ENCODE measurements around the gene GEN1. TPM values are rescaled to one million over a fixed set of nuclear protein-coding genes. Genes with fewer than 3 reads are reported as not detected.

The GEN1 gene
- total and polyA plus RNA-seq, 2 of the 13 experiments (the other 11 are each of a cell fraction or from before 2014, with no cell fraction given): 9.9 to 27.1 TPM

GRCh38 chr2:17753803-17754663, at the start of gene GEN1, which contains the start of gene SMC6 (continued):
- peak; percentile 20 for TF ChIP-seq AGO1 (IDR thresholded peaks at IDR 0.05; ENCODE audit: low read depth, low read length, poor library complexity, severe bottlenecking)
- TF ChIP-seq, protein P1, sequence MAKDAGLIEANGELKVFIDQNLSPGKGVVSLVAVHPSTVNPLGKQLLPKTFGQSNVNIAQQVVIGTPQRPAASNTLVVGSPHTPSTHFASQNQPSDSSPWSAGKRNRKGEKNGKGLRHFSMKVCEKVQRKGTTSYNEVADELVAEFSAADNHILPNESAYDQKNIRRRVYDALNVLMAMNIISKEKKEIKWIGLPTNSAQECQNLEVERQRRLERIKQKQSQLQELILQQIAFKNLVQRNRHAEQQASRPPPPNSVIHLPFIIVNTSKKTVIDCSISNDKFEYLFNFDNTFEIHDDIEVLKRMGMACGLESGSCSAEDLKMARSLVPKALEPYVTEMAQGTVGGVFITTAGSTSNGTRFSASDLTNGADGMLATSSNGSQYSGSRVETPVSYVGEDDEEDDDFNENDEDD (CRISPR knock-in tag; IDR thresholded peaks at IDR 0.05; ENCODE audit: borderline replicate concordance): peak; percentile 98
- peak; percentile 82 for TF ChIP-seq RBFOX2 (IDR thresholded peaks at IDR 0.05; ENCODE audit: low read depth, low read length)
- TF ChIP-seq TARDBP (CRISPR knock-in tag; IDR thresholded peaks at IDR 0.05): no peak
- no peak; the same call in 1 of the 2 replicates for TF ChIP-seq ARNT2 (CRISPR knock-in tag; IDR thresholded peaks at IDR 0.05; ENCODE audit: low read depth)
- peak; percentile 90 for TF ChIP-seq ELF1 (CRISPR knock-in tag; IDR thresholded peaks at IDR 0.05)
- TF ChIP-seq NCOA1 (CRISPR knock-in tag; IDR thresholded peaks at IDR 0.05): 0 out of 2 replicates have a peak, but pooled peaks have one; percentile 4
- TF ChIP-seq HDAC1 (CRISPR knock-in tag; IDR thresholded peaks at IDR 0.05): peak; percentile 87
- peak; percentile 71 for TF ChIP-seq ASH2L (IDR thresholded peaks at IDR 0.05; ENCODE audit: insufficient read length, low read depth, low read length)
- TF ChIP-seq JUNB (CRISPR knock-in tag; IDR thresholded peaks at IDR 0.05; ENCODE audit: borderline replicate concordance): no peak
- TF ChIP-seq ZNF547 (CRISPR knock-in tag; IDR thresholded peaks at IDR 0.05): 0 out of 2 replicates have a peak, but pooled peaks have one; percentile 1
- TF ChIP-seq THAP11 (CRISPR knock-in tag; IDR thresholded peaks at IDR 0.05): peak; percentile 59
- TF ChIP-seq, protein P2, sequence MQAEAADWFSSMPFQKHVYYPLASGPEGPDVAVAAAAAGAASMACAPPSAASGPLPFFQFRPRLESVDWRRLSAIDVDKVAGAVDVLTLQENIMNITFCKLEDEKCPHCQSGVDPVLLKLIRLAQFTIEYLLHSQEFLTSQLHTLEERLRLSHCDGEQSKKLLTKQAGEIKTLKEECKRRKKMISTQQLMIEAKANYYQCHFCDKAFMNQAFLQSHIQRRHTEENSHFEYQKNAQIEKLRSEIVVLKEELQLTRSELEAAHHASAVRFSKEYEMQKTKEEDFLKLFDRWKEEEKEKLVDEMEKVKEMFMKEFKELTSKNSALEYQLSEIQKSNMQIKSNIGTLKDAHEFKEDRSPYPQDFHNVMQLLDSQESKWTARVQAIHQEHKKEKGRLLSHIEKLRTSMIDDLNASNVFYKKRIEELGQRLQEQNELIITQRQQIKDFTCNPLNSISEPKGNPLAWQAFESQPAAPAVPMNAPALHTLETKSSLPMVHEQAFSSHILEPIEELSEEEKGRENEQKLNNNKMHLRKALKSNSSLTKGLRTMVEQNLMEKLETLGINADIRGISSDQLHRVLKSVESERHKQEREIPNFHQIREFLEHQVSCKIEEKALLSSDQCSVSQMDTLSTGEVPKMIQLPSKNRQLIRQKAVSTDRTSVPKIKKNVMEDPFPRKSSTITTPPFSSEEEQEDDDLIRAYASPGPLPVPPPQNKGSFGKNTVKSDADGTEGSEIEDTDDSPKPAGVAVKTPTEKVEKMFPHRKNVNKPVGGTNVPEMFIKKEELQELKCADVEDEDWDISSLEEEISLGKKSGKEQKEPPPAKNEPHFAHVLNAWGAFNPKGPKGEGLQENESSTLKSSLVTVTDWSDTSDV (CRISPR knock-in tag; IDR thresholded peaks at IDR 0.05): no peak
- TF ChIP-seq GTF2F1 (IDR thresholded peaks at IDR 0.05; ENCODE audit: low read length): 0 out of 2 replicates have a peak, but pooled peaks have one; percentile 57
- TF ChIP-seq PTBP1 (IDR thresholded peaks at IDR 0.05; ENCODE audit: low read depth, low read length, poor library complexity, severe bottlenecking): peak; percentile 53
- TF ChIP-seq, protein P3, sequence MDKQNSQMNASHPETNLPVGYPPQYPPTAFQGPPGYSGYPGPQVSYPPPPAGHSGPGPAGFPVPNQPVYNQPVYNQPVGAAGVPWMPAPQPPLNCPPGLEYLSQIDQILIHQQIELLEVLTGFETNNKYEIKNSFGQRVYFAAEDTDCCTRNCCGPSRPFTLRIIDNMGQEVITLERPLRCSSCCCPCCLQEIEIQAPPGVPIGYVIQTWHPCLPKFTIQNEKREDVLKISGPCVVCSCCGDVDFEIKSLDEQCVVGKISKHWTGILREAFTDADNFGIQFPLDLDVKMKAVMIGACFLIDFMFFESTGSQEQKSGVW (CRISPR knock-in tag; IDR thresholded peaks at IDR 0.05; ENCODE audit: borderline replicate concordance): no peak
- TF ChIP-seq ZFYVE20 (CRISPR knock-in tag; IDR thresholded peaks at IDR 0.05; ENCODE audit: borderline replicate concordance, low read depth): 0 out of 2 replicates have a peak, but pooled peaks have one; percentile 20
- TF ChIP-seq, protein P4, sequence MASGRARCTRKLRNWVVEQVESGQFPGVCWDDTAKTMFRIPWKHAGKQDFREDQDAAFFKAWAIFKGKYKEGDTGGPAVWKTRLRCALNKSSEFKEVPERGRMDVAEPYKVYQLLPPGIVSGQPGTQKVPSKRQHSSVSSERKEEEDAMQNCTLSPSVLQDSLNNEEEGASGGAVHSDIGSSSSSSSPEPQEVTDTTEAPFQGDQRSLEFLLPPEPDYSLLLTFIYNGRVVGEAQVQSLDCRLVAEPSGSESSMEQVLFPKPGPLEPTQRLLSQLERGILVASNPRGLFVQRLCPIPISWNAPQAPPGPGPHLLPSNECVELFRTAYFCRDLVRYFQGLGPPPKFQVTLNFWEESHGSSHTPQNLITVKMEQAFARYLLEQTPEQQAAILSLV (CRISPR knock-in tag; IDR thresholded peaks at IDR 0.05; ENCODE audit: borderline replicate concordance): no peak; the same call in 1 of the 2 replicates
- TF ChIP-seq U2AF2 (IDR thresholded peaks at IDR 0.05; ENCODE audit: low read depth, low read length): 0 out of 2 replicates have a peak, but pooled peaks have one; percentile 28
- TF ChIP-seq ZKSCAN8 (CRISPR knock-in tag; IDR thresholded peaks at IDR 0.05; ENCODE audit: borderline replicate concordance): no peak; the same call in 1 of the 2 replicates
- no peak; the same call in 1 of the 2 replicates for TF ChIP-seq RXRB (CRISPR knock-in tag; IDR thresholded peaks at IDR 0.05; ENCODE audit: borderline replicate concordance)
- TF ChIP-seq REXO4 (CRISPR knock-in tag; IDR thresholded peaks at IDR 0.05; ENCODE audit: borderline replicate concordance): no peak
- 0 out of 2 replicates have a peak, but pooled peaks have one; percentile 17 for TF ChIP-seq ZNF841 (CRISPR knock-in tag; IDR thresholded peaks at IDR 0.05; ENCODE audit: borderline replicate concordance)

Measured in HepG2 (cell line).